Karpas-422 (cell line): ENCODE measurements around the gene LRRC37A. TPM values are rescaled to one million over a fixed set of nuclear protein-coding genes. Genes with fewer than 3 reads are reported as not detected.
"Not testable (repeated sequence)": the region's sequence is repeated elsewhere in the genome, so short reads cannot be mapped to it uniquely, and the experiment has no call there.

Source experiments
- DNase-seq: peaks from one replicate; pipeline ENCODE4 v3.0.0-alpha.2; 2015
- H2AFZ ChIP-seq: fragments of 200-600 bp; sonication (generic); 2 replicates; pipeline ENCODE4 v1.6.1; 2014; ENCODE audit warnings: antibody characterized with exemption, low read length, mixed read lengths
- H3K27ac ChIP-seq: fragments of 200-600 bp; sonication (generic); 2 replicates; pipeline ENCODE4 v1.5.1; 2014; ENCODE audit warnings: mild to moderate bottlenecking, low read length, moderate library complexity
- H3K27me3 ChIP-seq: fragments of 200-600 bp; sonication (generic); 2 replicates; pipeline ENCODE4 v1.6.1; 2014; ENCODE audit warnings: low read length, mixed read lengths
- H3K36me3 ChIP-seq: fragments of 200-600 bp; sonication (generic); 2 replicates; pipeline ENCODE4 v1.6.1; 2014; ENCODE audit warnings: low read length, mixed read lengths; ENCODE audit not compliant: insufficient read depth
- H3K4me1 ChIP-seq: fragments of 200-600 bp; sonication (generic); 2 replicates; pipeline ENCODE4 v1.6.1; 2014; ENCODE audit warnings: mild to moderate bottlenecking, low read length, mixed read lengths
- H3K4me2 ChIP-seq: fragments of 200-600 bp; sonication (generic); 2 replicates; pipeline ENCODE4 v1.6.1; 2014; ENCODE audit warnings: low read length, low read depth, mild to moderate bottlenecking; ENCODE audit not compliant: poor library complexity, severe bottlenecking
- H3K4me3 ChIP-seq: fragments of 200-600 bp; sonication (generic); 2 replicates; pipeline ENCODE4 v1.5.1; 2014; ENCODE audit warnings: mild to moderate bottlenecking, antibody characterized with exemption, low read length, mixed read lengths
- H3K79me2 ChIP-seq: fragments of 200-600 bp; sonication (generic); 2 replicates; pipeline ENCODE4 v1.6.1; 2014; ENCODE audit warnings: mild to moderate bottlenecking, low read length, mixed read lengths
- H3K9ac ChIP-seq: fragments of 200-600 bp; sonication (generic); 2 replicates; pipeline ENCODE4 v1.6.0; 2014; ENCODE audit warnings: low read length
- H3K9me2 ChIP-seq: fragments of 200-600 bp; sonication (generic), shearing (Covaris generic); replicated peaks from 2 replicates; pipeline ENCODE4 v1.6.0; 2014; ENCODE audit warnings: mild to moderate bottlenecking, low read length, moderate library complexity; ENCODE audit not compliant: insufficient read depth
- H3K9me3 ChIP-seq: fragments of 300-700, 200-600 bp; sonication (generic); 2 replicates; pipeline ENCODE4 v1.6.1; 2014; ENCODE audit warnings: low read length, mixed read lengths
- H4K20me1 ChIP-seq: fragments of 200-600 bp; sonication (generic); 2 replicates; pipeline ENCODE4 v1.6.1; 2014; ENCODE audit warnings: mild to moderate bottlenecking, antibody characterized with exemption, low read length, low read depth; ENCODE audit not compliant: insufficient read depth
- total RNA-seq: library from RNA; depleted of rRNA; stranded (reverse); fragments of >200 nt; shearing (Covaris generic); gene quantifications from 2 replicates; pipeline ENCODE4 v1.2.3, GENCODE V29; 2014; ENCODE audit warnings: low replicate concordance; rRNA removed

The LRRC37A gene
- total RNA-seq = 1.7 and 4.0 TPM in 2 replicates

DNA sequence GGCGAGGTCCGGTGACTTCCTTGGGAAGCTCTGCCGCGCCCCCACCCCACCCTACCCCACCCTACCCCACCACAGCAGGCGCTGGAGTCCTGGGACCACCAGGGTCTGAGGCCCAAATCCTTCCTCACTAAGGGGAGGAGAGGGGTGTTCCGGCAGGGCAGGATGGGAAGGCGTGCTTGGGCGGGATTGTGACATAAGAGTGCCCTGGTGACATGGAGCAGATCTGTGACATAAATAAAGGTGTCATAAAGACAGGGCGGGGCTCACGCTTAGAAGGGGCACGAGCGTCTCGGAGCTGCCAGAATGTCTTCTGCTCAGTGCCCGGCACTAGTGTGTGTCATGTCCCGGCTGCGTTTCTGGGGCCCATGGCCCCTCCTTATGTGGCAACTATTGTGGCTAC is at the start of gene LRRC37A:
TSS of gene LRRC37A (plus strand) at position 301 of the 400 bp plus-strand sequence. CDS start at position 304, 3 bp downstream.
- peaks cover 18% of the 10 kb centered on the region for H3K4me1 ChIP-seq
- H3K27ac ChIP-seq, H3K9ac ChIP-seq, H3K36me3 ChIP-seq, H3K9me3 ChIP-seq, H3K4me2 ChIP-seq, DNase-seq, H3K9me2 ChIP-seq, H2AFZ ChIP-seq, H3K4me3 ChIP-seq, H3K79me2 ChIP-seq, H4K20me1 ChIP-seq, H3K27me3 ChIP-seq: not testable (repeated sequence)

GRCh38 chr17:46249153-46249552 is 45.8 kb upstream of the LRRC37A start:
- not testable (repeated sequence) for H3K9me2 ChIP-seq, H3K9ac ChIP-seq, DNase-seq, H3K4me3 ChIP-seq, H2AFZ ChIP-seq, H3K79me2 ChIP-seq, H3K27ac ChIP-seq, H3K36me3 ChIP-seq, H3K9me3 ChIP-seq, H3K27me3 ChIP-seq, H4K20me1 ChIP-seq, H3K4me1 ChIP-seq, H3K4me2 ChIP-seq

DNA sequence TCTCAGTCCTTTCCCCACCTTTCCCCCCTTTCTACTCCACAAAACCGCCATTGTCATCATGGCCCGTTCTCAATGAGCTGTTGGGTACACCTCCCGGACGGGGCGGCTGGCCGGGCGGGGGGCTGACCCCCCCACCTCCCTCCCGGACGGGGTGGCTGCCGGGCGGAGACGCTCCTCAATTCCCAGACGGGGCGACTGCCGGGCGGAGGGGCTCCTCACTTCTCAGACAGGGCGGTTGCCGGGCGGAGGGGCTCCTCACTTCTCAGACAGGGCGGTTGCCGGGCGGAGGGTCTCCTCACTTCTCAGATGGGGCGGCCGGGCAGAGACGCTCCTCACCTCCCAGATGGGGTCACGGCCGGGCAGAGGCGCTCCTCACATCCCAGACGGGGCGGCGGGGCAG is 42.1 kb upstream of the LRRC37A start:
- H3K79me2 ChIP-seq, H4K20me1 ChIP-seq, H3K27me3 ChIP-seq, H3K36me3 ChIP-seq, H3K4me3 ChIP-seq, H3K9me3 ChIP-seq, H3K9ac ChIP-seq, H3K27ac ChIP-seq, H3K4me2 ChIP-seq, H3K4me1 ChIP-seq, H2AFZ ChIP-seq, H3K9me2 ChIP-seq, DNase-seq: not testable (repeated sequence)

DNA sequence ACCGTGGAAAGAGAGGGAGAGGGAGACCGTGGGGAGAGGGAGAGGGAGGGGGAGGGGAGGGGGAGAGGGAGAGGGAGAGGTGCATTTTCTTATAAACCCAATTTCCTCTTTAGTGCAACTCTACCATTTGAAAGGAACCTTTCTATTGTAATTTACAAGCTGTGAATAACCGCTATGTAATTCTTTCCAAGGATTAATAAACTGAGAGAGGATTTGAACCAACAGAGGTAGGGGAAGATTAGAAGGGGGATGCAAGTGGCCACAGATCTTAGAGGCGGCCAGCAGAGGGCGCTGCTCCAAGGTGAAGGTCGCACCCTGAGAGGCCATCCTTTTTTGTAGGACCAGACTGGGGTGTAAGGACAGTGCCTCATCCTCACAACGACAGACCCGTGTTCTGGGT is 41.2 kb upstream of the LRRC37A start:
- H4K20me1 ChIP-seq, H3K27ac ChIP-seq, H3K9me2 ChIP-seq, H3K4me1 ChIP-seq, H3K79me2 ChIP-seq, H3K9me3 ChIP-seq, H3K9ac ChIP-seq, H3K36me3 ChIP-seq, H3K4me3 ChIP-seq, H2AFZ ChIP-seq, H3K4me2 ChIP-seq, H3K27me3 ChIP-seq: not testable (repeated sequence)
- DNase-seq = peak; percentile 94

GRCh38 chr17:46254215-46254614 is 40.7 kb upstream of the LRRC37A start:
- H3K4me3 ChIP-seq, H3K36me3 ChIP-seq, H3K4me1 ChIP-seq, H3K9ac ChIP-seq, H3K4me2 ChIP-seq, H3K27me3 ChIP-seq, H2AFZ ChIP-seq, DNase-seq, H3K79me2 ChIP-seq, H4K20me1 ChIP-seq, H3K9me3 ChIP-seq, H3K9me2 ChIP-seq, H3K27ac ChIP-seq: not testable (repeated sequence)

GRCh38 chr17:46256369-46256768 is 38.6 kb upstream of the LRRC37A start:
- not testable (repeated sequence) for H2AFZ ChIP-seq, H3K4me2 ChIP-seq, H3K27me3 ChIP-seq, DNase-seq, H3K27ac ChIP-seq, H3K4me1 ChIP-seq, H3K9me3 ChIP-seq, H3K36me3 ChIP-seq, H3K4me3 ChIP-seq, H3K9me2 ChIP-seq, H4K20me1 ChIP-seq, H3K79me2 ChIP-seq, H3K9ac ChIP-seq

DNA sequence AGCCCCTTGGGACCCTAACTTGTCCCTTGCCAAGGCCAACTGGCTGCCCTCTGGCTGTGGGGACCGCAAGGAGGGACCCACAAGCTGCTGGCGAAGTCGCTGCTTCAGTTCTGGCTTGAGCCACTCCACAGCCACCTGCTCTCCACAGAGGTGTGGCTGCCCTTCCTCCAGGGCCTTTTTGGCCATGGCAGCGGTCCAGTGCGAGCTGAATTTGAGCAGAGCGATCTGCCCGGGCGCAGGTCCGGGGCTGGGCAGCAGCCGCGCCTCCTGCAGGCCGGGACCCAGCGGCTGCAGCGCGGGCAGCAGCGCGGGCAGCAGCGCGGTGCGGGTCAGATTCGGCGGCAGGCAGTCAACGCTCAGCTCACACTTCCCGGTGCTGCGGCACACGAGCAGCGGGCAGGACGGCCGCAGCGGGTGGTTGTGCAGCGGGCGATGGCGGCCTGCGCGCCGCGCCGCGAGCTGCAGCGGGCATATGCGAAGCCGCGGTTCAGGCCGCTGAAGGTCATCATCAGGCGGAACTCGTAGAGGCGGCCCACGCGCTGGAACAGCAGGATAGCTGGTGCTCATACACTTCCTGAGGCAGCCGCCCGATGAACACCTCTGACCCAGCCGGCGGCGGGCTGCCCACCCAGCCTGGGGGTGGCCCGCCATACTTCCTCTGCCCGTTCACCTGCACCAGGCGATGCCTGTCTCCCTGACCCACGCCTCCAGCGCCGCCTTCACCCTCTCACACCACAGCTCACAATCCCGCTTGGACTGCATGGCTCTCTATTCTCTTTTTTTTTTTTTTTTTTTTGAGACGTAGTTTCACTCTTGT is 34.9 kb upstream of the LRRC37A start:
- H3K9me2 ChIP-seq, H3K4me1 ChIP-seq, H3K9me3 ChIP-seq, H3K36me3 ChIP-seq, H4K20me1 ChIP-seq, DNase-seq, H3K27me3 ChIP-seq, H3K79me2 ChIP-seq, H3K27ac ChIP-seq: not testable (repeated sequence)
- H2AFZ ChIP-seq = peak overlapping the region; percentile 88; the same call in 1 of the 2 replicates
- peak overlapping the region; percentile 49 for H3K4me2 ChIP-seq
- peak overlapping the region; percentile 60; the same call in 1 of the 2 replicates for H3K4me3 ChIP-seq
- H3K9ac ChIP-seq = peak overlapping the region; percentile 53

DNA sequence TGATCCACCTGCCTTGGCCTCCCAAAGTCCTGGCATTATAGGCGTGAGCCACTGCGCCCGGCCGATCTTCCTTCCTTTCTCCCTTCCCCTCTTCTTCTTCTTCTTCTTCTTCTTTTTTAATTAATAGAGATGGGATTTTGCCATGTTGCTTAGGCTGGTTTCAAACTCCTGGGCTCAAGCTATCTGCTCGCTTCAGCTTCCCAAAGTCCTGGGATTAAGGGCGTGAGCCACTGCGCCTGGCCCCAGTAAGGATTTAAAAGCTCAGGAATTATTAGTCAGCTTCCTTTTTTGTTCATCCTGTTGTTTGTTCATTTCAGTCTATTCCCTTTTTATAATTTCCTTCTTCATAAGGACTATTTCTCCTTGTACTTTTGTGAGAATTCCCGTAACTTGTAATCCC is 32.7 kb upstream of the LRRC37A start:
- Histone ChIP-seq H3K27me3 (no peaks in the 10 kb centered on the region), H2AFZ (no peak overlapping the region), H3K4me2 (no peak overlapping the region), H3K9ac (no peak overlapping the region), H3K9me2 (no peaks in the 10 kb centered on the region), H3K79me2 (no peaks in the 10 kb centered on the region), H3K4me1 (peaks cover 12% of the 10 kb centered on the region), H3K4me3 (no peak overlapping the region), H3K9me3 (no peaks in the 10 kb centered on the region), H3K27ac (no peak overlapping the region), H4K20me1 (no peaks in the 10 kb centered on the region), H3K36me3 (no peaks in the 10 kb centered on the region)
- no peak for DNase-seq
